ENCODE data around the gene OTUB1. TPM values are rescaled to one million over a fixed set of nuclear protein-coding genes. Genes with fewer than 3 reads are reported as not detected.

Gene OTUB1
- total and polyA plus RNA-seq, 4 donors, result 40.8 to 95.2 (median 72.3) TPM

DNA sequence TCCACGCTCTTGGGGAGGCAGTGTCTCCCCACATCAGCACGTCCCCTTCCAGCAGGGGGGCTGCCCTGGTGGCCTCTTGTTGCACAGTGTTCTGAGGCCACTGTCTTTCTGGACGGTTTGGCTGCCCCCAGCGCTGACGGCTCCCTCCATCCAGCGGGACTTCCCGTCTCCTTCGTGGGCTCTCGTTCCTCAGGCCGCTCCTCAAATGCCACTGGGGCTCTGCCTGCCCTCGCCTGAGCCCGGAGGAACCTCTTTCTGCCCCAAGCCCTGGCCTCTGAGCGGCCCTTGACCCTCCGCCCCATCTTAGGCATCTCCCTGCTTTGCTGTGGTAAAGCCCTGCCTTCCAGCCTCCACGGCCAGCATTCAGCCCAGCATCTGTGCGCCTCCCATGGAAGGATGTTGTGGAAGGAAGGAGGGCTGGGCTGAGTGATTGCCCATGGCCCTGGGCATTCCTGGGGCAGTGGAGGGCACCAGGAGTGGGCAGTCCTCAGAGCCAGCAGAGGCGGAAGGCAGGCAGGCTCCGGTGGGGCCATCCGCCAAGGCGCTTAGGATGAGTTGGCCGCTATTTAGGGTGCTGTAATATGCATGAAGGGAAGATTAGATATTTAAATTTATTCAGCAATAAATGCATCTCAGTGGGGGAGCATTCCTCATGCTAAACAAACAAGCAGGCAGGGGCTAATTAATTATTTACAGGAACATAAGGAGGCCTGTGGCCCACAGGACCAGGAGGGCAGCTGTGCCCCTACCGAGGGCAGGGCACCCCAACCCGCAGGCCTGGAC, 17.8 kb downstream of the OTUB1 start:
- Histone ChIP-seq H3K9ac (ENCODE audit: insufficient read depth in 1 of 2, low read length in 2 of 2) (no peak overlapping the region), H3K27me3 (ENCODE audit: control insufficient read depth in 3 of 3, insufficient read depth in 3 of 3, low read length in 2 of 3) (peaks cover 0 to 4% (median 0%) of the 10 kb centered on the region in 3 donors), H3K4me1 (ENCODE audit: control insufficient read depth in 5 of 5, insufficient read depth in 5 of 5, low read length in 5 of 5) (peaks cover 4 to 51% (median 23%) of the 10 kb centered on the region in 5 donors), H3K27ac (ENCODE audit: low read depth in 1 of 2, low read length in 1 of 2) (no peak overlapping the region), H3K36me3 (ENCODE audit: control insufficient read depth in 4 of 4, insufficient read depth in 4 of 4, low read length in 4 of 4) (peaks cover 0 to 1% (median 0%) of the 10 kb centered on the region in 4 donors), H3K4me3 (no peak overlapping the region), H3K9me3 (ENCODE audit: control insufficient read depth in 4 of 4, insufficient read depth in 3 of 4, low read length in 3 of 4) (no peaks in the 10 kb centered on the region)
- TF ChIP-seq, protein P1, sequence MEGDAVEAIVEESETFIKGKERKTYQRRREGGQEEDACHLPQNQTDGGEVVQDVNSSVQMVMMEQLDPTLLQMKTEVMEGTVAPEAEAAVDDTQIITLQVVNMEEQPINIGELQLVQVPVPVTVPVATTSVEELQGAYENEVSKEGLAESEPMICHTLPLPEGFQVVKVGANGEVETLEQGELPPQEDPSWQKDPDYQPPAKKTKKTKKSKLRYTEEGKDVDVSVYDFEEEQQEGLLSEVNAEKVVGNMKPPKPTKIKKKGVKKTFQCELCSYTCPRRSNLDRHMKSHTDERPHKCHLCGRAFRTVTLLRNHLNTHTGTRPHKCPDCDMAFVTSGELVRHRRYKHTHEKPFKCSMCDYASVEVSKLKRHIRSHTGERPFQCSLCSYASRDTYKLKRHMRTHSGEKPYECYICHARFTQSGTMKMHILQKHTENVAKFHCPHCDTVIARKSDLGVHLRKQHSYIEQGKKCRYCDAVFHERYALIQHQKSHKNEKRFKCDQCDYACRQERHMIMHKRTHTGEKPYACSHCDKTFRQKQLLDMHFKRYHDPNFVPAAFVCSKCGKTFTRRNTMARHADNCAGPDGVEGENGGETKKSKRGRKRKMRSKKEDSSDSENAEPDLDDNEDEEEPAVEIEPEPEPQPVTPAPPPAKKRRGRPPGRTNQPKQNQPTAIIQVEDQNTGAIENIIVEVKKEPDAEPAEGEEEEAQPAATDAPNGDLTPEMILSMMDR (IDR thresholded peaks at IDR 0.05; ENCODE audit: control extremely low read depth, extremely low read depth), result no peak
- DNase-seq (peak; percentile 41 to 48 (median 46)), ATAC-seq (ENCODE audit: insufficient read depth, low FRiP score) (no peak)
- WGBS, 2 donors, result 64 to 66% methylated on average over 23 of the region's 23 CpGs

DNA sequence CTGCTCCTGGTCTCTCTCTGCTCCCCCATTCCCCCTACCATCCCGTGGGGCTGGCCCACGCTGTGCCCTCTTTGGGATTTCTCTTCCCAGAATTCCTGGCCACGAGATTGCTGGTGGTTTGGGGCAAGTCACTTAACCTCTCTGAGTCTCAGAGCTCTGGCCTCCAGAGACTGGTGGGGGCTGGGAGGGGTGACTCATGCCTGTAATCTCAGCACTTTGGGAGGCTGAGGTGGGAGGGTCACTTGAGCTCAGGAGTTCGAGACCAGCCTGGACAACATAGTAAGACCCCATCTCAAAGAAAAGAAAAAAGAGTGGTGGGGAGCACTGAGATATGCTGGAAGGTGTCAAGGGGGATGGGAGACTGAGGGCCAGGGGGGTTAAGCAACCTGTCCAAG, 18.3 kb downstream of the OTUB1 start:
- Histone ChIP-seq H3K4me1 (ENCODE audit: control insufficient read depth in 5 of 5, insufficient read depth in 5 of 5, low read length in 5 of 5) (peaks cover 4 to 47% (median 21%) of the 10 kb centered on the region in 5 donors), H3K4me3 (no peak overlapping the region), H3K36me3 (ENCODE audit: control insufficient read depth in 4 of 4, insufficient read depth in 4 of 4, low read length in 4 of 4) (no peaks in the 10 kb centered on the region), H3K27me3 (ENCODE audit: control insufficient read depth in 3 of 3, insufficient read depth in 3 of 3, low read length in 2 of 3) (peaks cover 0 to 4% (median 0%) of the 10 kb centered on the region in 3 donors), H3K27ac (ENCODE audit: low read depth in 1 of 2, low read length in 1 of 2) (no peak overlapping the region), H3K9me3 (ENCODE audit: control insufficient read depth in 4 of 4, insufficient read depth in 3 of 4, low read length in 3 of 4) (no peaks in the 10 kb centered on the region), H3K9ac (ENCODE audit: insufficient read depth in 1 of 2, low read length in 2 of 2) (no peak overlapping the region)
- WGBS, 2 donors, result 80 to 83% methylated on average over 4 of the region's 4 CpGs
- DNase-seq, result no peak
- no peak for ATAC-seq (ENCODE audit: insufficient read depth, low FRiP score)
- TF ChIP-seq, protein P1 (IDR thresholded peaks at IDR 0.05; ENCODE audit: control extremely low read depth, extremely low read depth), result no peak

DNA sequence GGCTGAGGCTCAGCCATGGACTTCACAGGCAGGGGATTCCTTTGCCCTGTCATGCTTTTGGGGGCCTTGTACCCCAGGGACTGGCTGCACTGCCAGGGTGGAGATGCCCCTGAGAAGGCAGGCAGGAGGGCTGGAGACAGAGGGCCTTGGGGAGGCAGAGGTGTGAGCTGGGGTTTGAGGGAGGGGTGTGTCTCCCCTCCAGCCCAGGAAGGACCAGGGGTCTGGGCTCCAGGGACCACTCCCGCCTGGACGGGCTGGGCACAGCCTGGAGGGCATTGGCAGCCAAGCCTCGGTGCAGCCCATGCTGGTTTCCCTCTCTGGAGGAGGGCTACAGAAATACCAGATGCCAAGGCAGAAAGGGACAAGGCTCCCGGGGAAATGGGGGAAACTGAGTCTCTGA, 19.5 kb downstream of the OTUB1 start:
- ATAC-seq (ENCODE audit: insufficient read depth, low FRiP score) (no peak), DNase-seq (no peak)
- H3K9me3 ChIP-seq (ENCODE audit: control insufficient read depth in 4 of 4, insufficient read depth in 3 of 4, low read length in 3 of 4), result no peaks in the 10 kb centered on the region
- TF ChIP-seq, protein P1 (IDR thresholded peaks at IDR 0.05; ENCODE audit: control extremely low read depth, extremely low read depth), result no peak
- H3K4me3 ChIP-seq, result no peak overlapping the region
- H3K9ac ChIP-seq (ENCODE audit: insufficient read depth in 1 of 2, low read length in 2 of 2), result no peak overlapping the region
- H3K27ac ChIP-seq (ENCODE audit: low read depth in 1 of 2, low read length in 1 of 2), result no peak overlapping the region
- WGBS, 2 donors, result 92 to 93% methylated on average over 4 of the region's 4 CpGs
- no peaks in the 10 kb centered on the region for H3K36me3 ChIP-seq (ENCODE audit: control insufficient read depth in 4 of 4, insufficient read depth in 4 of 4, low read length in 4 of 4)
- peaks cover 0 to 41% (median 15%) of the 10 kb centered on the region in 5 donors for H3K4me1 ChIP-seq (ENCODE audit: control insufficient read depth in 5 of 5, insufficient read depth in 5 of 5, low read length in 5 of 5)
- H3K27me3 ChIP-seq (ENCODE audit: control insufficient read depth in 3 of 3, insufficient read depth in 3 of 3, low read length in 2 of 3), result peaks cover 0 to 4% (median 0%) of the 10 kb centered on the region in 3 donors

Measured in lung (tissue), 12 donors.